Fibroblast of skin of scalp (primary cell): ENCODE data around the gene ACSF3.
A peak's percentile ranks its signal among the peaks of the same experiment; 100 is the strongest.

ENCODE experiments used
- DNase-seq: peaks from one replicate; pipeline ENCODE4 v3.0.0-alpha.2; 2013

Gene ACSF3

DNA sequence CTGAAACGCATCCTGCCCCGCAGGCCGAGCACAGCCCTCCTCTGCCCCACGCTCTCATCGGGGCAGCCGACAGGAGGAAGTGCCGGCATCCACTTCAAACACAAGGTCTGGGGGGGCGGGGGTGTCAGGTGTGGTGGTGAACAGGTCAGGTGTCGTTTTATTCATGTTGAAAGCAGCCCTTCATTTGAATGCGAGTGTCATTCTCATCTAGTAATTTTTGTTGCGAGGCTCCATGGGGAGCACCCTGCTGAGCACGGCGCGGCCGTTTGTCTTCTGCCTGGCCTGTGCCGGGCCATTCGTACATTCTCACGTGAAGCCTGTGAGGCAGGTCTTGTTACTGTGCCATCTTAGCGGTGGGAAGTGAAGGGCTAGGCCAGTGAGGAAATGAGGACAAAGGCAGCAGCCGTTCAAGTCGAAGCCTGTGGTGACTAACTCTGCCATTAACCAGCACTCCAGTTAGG is 1.9 kb downstream of the ACSF3 start:
- no peak for DNase-seq

GRCh38 chr16:89096042-89096717 is 2.5 kb downstream of the ACSF3 start:
- no peak for DNase-seq

GRCh38 chr16:89096768-89097391 is 3.2 kb downstream of the ACSF3 start:
- no peak for DNase-seq

DNA sequence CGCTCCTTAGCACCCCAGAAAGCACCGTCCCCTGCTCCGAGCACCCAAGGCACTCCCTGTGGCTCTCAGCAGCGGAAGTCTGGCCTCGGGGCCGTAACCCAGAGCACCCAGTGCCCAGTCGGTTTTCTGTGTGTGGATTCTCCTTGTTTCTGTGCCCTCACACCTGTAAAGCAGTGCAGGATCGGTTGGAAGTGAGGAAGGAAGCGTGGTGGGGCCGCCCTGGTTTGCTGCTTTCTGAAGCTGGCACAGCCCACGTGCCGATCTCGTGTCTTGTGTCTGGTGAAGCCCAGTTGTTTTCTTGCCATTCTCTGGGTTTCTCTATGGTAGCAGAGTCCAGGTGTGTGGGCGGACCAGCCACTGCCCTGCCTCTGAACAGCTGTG is 3.7 kb downstream of the ACSF3 start:
- DNase-seq = no peak

DNA sequence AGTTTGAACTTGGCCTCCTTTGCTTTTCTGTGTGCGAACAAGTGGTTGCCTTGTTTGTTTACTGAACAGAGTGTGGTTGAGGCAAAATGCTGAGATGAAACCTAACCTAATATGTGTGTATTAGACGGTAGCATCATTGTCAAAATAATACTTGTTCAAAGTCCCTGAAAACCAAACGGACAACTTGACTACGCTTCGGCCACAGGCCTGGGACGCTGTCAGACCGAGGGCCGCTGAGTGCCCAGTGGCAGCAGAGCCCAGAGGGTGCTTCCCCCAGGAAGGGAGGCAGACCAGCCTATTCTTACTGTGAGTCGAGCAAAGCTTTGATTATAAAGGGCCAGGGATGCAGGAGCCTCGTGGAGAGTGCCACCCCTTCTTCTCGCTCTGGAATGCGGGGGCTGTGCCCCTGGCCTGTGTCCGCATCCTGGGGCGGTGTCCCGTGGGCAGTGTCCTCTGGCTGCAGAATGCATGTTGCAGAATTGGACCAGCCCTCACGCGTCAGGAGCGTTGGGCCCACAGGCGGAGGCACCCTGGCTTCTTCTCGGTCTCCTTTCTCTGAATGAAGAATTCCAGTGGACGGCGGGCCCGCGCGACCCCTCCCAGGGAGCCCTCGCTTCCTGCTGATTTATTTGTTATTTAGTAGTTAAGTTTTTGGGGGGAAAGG is 5.2 kb downstream of the ACSF3 start:
- DNase-seq = no peak

GRCh38 chr16:89099905-89100304 is 6.3 kb downstream of the ACSF3 start:
- DNase-seq = peak; percentile 23

GRCh38 chr16:89100601-89101302 is 7.1 kb downstream of the ACSF3 start:
- DNase-seq = no peak

- no peak for DNase-seq
Observed at GRCh38 chr16:89101303-89102040, 7.8 kb downstream of the ACSF3 start.

GRCh38 chr16:89102041-89102471 is 8.4 kb downstream of the ACSF3 start:
- no peak for DNase-seq

DNA sequence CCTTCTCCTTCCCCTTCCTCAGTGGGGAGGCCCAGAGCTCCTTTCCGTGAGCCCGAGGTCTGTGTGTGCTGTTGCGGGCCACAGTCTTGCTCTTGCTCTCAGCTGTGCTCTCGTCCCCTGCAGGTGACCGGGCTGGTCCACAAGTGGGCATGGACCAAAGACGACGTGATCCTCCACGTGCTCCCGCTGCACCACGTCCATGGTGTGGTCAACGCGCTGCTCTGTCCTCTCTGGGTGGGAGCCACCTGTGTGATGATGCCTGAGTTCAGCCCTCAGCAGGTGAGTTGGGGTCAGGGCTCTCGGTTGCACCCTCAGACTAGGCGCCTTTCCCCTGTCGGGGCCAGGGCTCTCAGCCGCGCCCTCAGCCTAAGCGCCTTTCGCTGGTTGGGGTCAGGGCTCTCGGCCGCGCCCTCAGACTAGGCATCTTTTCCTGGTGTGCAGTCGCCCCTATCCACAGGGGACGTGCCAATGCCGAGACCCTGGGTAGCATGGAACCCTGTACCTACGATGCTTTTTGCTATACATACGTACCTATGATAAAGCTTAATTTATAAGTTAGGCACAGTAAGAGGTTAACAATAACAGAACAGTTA is 8.9 kb downstream of the ACSF3 start:
- no peak for DNase-seq

DNA sequence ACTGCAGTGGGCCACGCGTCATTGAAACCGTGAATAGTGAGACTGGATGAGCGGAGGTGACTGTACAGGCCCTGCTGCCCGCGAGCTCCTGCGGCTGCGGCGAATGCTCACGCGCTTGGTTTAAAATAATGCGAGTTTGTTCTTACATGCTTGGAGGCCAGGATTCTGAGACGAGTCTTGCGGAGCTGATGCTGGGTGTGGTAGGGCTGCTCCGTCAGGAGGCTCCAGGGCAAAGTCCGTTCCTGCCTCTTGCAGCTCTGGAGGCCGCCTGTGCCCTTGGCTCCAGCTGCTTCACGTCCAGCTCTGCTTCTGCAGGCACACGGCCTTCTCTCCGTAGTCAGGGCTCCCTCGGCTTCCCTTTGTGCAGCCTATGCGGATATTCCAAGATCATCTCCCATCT is 9.5 kb downstream of the ACSF3 start:
- no peak for DNase-seq

DNA sequence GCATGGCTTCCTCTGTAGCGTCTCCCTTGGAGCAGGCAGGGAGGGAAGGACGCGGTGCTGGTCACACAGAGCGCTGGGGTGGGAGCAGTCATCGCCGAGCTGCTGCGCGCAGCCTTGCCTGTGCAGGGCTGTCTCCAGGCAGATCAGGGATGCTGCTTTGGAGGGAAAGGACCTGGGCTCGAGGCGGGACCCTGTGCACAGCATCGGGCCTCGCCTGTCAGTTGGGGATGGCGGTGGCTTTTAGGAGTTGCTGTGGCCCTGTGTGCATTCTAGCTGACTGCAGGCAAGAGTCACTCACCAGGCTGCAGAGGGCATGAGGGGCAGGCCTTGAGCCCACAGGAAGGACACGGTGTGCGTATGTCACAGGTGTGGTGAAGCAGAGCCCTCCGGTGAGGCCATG is 10.1 kb downstream of the ACSF3 start:
- DNase-seq = no peak

- DNase-seq = no peak
Observed at GRCh38 chr16:89104303-89104702, 10.7 kb downstream of the ACSF3 start.

DNA sequence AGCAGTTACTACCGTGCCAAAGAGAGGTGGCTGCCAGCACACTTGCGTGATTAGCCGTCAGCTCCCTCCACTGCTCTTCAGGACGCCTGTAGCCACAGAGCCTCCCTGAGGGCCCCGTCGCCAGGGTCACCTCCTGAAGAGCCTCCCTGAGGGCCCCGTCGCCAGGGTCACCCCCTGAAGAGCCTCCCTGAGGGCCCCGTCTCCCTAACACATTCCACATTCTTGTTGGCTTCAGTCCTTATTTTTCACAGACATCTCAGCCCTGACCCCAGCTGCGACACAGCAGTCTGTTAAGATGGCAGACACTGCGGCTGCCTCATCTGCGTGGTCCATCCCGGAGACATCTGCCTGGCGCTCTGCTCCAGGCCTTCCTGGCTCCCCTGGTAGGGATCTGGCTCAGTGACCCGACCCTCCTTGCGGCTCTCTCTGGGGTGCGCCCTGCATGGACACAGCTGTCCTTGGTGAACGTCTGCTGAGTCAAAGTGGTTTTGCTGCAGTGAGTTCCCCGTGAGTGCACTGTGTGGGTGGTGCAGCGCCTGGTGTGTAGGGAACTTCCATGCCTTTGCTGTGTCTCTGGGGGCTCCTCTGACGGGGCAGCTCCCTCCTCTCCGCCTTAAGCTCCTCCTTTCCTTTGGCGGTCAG is 11.4 kb downstream of the ACSF3 start:
- no peak for DNase-seq

- DNase-seq = no peak
Observed at GRCh38 chr16:89105599-89106151, 12.0 kb downstream of the ACSF3 start.

DNA sequence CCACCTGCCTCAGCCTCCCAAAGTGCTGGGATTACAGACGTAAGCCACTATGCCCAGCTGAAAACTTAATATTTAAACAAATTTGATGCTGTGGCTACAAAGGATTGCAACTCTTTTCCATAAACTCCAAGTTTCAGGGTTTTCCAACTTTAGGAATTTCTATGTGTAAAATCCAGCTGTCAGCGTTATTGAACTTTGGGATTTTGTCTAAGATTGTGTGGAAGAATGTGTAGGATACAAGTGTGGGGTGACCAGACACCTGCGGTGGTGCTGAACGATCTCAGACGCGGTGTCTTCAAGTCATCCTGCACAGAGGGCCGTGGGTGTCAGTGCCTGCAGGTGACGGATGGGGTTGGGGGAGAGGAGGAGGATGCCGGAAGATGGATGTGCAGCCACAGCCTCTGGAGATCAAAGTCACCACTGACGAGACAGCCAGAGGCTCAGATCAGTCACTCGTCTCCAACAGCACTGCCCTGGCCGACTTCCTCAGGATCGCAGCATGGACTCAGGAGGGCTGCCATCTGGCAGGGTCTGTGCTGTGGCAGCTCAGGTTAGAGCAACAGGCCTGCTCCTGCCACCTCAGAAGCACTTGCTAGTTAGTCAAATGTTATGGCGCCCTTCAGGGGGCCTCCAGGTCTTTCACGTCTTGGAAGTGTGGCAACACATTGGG is 13.0 kb downstream of the ACSF3 start:
- no peak for DNase-seq

DNA sequence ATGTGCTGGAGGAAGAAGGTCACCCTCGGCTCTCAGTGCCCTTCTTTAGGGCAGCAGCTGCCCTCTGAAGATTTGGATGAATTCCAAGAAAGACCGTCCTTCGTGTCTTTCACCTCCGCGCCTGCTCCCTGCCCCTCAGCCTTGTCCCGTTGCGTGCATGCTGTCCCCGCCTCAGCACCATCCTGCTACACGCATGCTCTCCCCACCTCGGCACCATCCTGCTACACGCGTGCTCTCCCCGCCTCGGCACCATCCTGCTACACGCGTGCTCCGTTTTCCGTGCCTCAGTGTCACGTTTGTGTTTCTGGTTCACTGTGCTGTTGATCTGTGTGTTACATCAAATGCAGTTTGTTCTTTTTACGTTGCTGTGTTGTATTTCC is 13.5 kb downstream of the ACSF3 start:
- no peak for DNase-seq

GRCh38 chr16:89108416-89108815 is 14.8 kb downstream of the ACSF3 start:
- no peak for DNase-seq

DNA sequence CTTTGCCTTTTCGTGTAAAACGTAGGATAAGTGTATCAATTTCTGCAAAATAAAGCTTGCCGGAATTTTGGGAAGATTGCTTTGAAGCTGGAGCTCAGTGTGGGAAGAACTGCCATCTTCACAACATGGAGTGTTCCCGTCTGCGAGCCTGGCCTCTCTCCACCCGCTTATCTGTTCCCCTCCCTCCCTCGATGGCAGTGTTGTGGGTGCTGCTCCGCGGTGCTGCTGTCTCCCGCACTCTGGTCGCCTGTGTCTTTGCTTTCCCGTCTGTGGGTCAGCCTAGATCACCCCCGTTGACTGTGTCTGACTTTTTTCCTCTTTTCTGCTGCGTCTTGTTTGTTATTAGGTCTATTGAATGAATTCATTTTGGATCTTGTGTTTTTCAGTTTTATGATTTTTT is 17.0 kb downstream of the ACSF3 start:
- no peak for DNase-seq

DNA sequence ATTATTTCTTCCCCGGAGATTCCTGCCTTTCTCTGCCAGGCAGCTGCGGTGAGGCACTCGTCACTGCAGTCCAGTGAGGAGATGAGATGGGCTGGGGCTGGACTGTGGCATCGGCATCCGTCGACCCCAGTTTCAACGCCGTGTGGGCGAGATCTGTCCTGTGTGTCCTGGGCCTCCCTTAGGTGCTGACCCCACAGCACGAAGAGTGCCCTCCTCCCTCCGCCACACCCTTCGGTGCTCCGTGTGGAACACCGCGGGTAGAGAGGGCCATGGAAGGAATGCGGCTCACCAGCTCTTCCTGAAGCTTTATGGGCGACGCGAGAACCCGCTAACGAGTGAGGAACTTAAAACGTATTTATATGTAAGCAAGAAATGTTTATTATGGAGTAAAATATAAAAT is 17.6 kb downstream of the ACSF3 start:
- DNase-seq = no peak
